Mammary epithelial cell (primary cell): ENCODE data around the gene TTC23.

Experiments
- EZH2 ChIP-seq: IDR thresholded peaks from 2 replicates; pipeline ENCODE4 v1.6.1; 2012; ENCODE audit warnings: low read length, inconsistent platforms, borderline replicate concordance
- TF ChIP-seq, protein P1 (sequence below), 2 donors: IDR thresholded peaks in 1 of 2; conservative IDR thresholded peaks in 1 of 2; 2 replicates each; pipeline ENCODE4 v1.5.1; 2011 to 2012; ENCODE audit warnings: inconsistent platforms in 2 of 2, low read length in 2 of 2, mild to moderate bottlenecking in 2 of 2, control low read depth in 1 of 2, low read depth in 1 of 2; ENCODE audit not compliant: insufficient read depth in 1 of 2; ENCODE audit errors: extremely low read depth in 1 of 2

DNA sequence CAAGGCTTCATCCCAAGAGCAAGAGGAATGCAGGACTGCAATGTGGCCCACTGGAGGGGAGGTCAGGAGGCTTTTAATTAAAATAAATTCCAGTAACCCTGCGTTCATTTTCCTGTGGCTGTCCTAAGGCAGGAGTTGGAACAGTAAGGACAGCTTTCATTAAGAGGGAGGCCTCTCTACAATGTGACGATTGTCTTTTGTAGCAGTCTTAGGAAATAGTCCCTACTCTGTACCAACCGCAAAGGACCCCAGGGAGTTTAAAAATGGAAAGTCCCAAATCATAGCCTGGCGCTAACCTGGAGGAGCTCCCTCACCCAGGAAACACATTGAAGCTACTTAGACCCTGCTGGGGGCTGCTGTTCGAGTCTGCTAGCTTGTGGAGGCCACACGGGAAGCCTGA, 81.7 kb downstream of the TTC23 start:
- TF ChIP-seq, protein P1, sequence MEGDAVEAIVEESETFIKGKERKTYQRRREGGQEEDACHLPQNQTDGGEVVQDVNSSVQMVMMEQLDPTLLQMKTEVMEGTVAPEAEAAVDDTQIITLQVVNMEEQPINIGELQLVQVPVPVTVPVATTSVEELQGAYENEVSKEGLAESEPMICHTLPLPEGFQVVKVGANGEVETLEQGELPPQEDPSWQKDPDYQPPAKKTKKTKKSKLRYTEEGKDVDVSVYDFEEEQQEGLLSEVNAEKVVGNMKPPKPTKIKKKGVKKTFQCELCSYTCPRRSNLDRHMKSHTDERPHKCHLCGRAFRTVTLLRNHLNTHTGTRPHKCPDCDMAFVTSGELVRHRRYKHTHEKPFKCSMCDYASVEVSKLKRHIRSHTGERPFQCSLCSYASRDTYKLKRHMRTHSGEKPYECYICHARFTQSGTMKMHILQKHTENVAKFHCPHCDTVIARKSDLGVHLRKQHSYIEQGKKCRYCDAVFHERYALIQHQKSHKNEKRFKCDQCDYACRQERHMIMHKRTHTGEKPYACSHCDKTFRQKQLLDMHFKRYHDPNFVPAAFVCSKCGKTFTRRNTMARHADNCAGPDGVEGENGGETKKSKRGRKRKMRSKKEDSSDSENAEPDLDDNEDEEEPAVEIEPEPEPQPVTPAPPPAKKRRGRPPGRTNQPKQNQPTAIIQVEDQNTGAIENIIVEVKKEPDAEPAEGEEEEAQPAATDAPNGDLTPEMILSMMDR (conservative IDR thresholded peaks at IDR 0.05 in 1 of 2, IDR thresholded peaks at IDR 0.05 in 1 of 2; ENCODE audit: extremely low read depth in 1 of 2, insufficient read depth in 1 of 2, low read depth in 1 of 2, low read length in 2 of 2), result no peak
- TF ChIP-seq EZH2, result no peak
